ENCODE measurements around the gene PCDHGC3. TPM values are rescaled to one million over a fixed set of nuclear protein-coding genes. Genes with fewer than 3 reads are reported as not detected.

PCDHGC3 gene
- 38.6 and 69.3 TPM in 2 replicates for total RNA-seq

DNA sequence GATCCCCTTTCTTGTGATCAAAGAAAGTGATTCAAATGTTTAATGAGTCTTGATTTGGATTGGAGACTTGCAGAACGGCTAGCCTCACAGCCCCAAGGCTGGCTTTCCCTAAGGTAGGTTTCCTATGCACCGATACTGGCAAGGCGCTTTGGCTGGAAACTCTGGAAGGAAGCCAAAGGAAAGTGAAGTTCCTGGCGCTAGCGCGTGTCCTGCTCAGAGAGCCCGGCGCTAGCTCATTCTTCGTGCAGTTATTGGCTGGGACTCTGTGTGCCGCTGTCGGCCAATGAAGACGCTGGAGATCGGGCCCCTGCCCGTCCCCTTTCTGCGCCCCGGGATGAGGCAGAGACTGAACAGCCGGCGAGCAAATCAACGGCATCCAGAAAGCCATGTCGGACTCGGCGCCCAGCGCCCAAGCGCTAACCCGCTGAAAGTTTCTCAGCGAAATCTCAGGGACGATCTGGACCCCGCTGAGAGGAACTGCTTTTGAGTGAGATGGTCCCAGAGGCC is at the start of gene PCDHGC3:
TSS of gene PCDHGC3 (plus strand) at position 342 of the 507 bp plus-strand sequence. CDS start at position 493, 151 bp downstream.

DNA sequence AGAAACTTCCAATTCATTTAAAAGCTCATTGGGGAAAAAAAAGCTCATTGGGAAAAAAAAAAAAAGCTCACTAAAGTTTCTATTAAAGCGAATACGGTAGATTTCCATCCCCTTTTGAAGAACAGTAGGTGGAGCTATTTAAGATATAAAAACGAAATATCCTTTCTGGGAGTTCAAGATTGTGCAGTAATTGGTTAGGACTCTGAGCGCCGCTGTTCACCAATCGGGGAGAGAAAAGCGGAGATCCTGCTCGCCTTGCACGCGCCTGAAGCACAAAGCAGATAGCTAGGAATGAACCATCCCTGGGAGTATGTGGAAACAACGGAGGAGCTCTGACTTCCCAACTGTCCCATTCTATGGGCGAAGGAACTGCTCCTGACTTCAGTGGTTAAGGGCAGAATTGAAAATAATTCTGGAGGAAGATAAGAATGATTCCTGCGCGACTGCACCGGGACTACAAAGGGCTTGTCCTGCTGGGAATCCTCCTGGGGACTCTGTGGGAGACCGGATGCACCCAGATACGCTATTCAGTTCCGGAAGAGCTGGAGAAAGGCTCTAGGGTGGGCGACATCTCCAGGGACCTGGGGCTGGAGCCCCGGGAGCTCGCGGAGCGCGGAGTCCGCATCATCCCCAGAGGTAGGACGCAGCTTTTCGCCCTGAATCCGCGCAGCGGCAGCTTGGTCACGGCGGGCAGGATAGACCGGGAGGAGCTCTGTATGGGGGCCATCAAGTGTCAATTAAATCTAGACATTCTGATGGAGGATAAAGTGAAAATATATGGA is 45.2 kb upstream of the PCDHGC3 start, which contains the start of gene PCDHGA12:
TSS of gene PCDHGA12 (plus strand) at position 176 of the 782 bp plus-strand sequence. CDS start at position 429, 253 bp downstream.

DNA sequence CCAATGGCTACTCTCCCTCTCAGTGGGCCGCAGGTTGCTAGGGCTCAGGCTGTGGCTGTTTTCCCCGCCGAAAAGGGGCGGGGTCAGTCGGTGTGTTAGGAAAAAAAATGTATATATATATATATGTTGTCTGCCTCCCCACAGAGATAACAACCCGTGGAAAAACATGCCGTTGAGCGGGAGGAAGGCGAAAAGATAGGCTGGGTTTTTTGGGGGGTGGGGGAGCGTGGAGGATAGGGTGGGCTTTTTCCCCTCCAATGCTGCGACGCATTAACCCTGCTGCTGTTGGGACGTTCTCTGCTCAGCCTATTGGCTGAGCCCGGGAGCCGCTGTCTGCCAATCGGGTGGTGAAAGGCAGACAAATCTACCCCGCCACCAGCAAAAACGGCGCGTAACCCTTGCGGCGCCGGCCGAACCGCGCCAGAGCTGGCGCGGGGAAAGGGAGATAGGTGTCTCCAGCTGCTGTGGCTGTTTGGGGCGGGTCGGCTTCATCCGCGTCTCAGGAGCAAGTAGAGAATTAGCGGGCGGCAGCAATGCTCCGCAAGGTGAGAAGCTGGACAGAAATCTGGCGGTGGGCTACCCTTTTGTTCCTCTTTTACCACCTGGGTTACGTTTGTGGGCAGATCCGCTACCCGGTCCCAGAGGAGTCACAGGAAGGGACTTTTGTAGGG is 9.0 kb downstream of the PCDHGC3 start, which contains the start of gene PCDHGC4:
TSS of gene PCDHGC4 (plus strand) at position 390 of the 671 bp plus-strand sequence. CDS start at position 534, 144 bp downstream.

DNA sequence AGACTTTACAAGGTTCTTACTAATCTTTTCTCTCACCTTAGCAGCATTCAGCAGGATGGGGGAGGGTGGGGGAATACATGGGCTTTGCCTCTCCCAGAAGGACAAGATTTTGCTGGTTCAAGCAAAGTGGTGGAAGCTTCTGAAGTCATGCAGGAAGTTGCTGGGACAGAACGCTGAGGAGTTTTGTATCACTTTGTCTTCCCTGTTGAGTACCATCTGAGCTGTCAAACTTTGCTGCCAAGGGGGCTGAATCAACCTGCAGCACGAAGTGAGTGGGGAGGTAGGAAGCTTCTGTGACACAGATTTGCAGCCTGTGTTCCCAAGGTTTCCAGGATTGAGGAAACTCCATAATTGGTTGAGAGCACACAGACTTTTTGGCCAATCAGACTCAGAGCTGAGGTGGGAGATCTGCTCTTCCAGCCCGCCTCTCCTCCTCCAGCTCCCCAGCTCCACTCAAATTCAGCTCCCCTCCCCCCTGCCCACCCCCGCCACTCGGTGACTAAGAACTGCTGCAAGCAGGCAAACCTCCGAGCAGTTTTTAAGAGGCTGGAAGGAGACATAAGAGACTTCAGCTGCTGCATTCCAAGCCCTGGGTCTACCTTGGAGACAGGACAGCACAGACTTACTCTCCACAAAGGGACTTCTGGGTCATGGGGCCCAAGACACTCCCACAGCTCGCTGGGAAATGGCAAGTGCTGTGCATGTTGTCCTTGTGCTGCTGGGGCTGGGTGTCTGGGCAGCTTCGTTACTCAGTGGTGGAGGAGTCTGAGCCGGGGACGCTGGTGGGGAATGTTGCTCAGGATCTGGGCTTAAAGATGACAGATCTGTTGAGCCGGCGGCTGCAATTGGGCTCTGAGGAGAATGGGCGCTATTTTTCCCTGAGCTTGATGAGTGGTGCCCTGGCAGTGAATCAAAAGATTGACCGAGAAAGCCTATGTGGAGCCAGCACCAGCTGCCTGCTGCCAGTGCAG is 13.1 kb downstream of the PCDHGC3 start, which contains the start of gene PCDHGC5:
TSS of gene PCDHGC5 (plus strand) at position 491 of the 971 bp plus-strand sequence. CDS start at position 651, 160 bp downstream.

Other genes starting within 250 kb of the PCDHGC3 start
- 0.28 and 0.59 TPM in 2 replicates for gene PCDHB15, start 230.6 kb upstream of the PCDHGC3 start, total RNA-seq
- gene SLC25A2, start 171.9 kb upstream of the PCDHGC3 start, total RNA-seq, result 0.28 and 0.30 TPM in 2 replicates
- 79.9 and 81.4 TPM in 2 replicates for gene TAF7, start 155.2 kb upstream of the PCDHGC3 start, total RNA-seq
- gene PCDHGA1, start 145.5 kb upstream of the PCDHGC3 start, total RNA-seq, result 0.69 and 0.89 TPM in 2 replicates
- 3.5 and 3.9 TPM in 2 replicates for gene PCDHGA2, start 137.2 kb upstream of the PCDHGC3 start, total RNA-seq
- 1.6 and 2.1 TPM in 2 replicates for gene PCDHGA3, start 132.1 kb upstream of the PCDHGC3 start, total RNA-seq
- gene PCDHGB1, start 125.9 kb upstream of the PCDHGC3 start, total RNA-seq, result 3.3 TPM in 2 replicates
- gene PCDHGA4, start 120.9 kb upstream of the PCDHGC3 start, total RNA-seq, result 5.8 and 6.5 TPM in 2 replicates
- 2.1 and 2.4 TPM in 2 replicates for gene PCDHGB2, start 116.0 kb upstream of the PCDHGC3 start, total RNA-seq
- gene PCDHGA5, start 111.8 kb upstream of the PCDHGC3 start, total RNA-seq, result 0.89 and 0.92 TPM in 2 replicates
- 6.5 and 6.8 TPM in 2 replicates for gene PCDHGB3, start 105.7 kb upstream of the PCDHGC3 start, total RNA-seq
- gene PCDHGA6, start 102.1 kb upstream of the PCDHGC3 start, total RNA-seq, result 3.2 and 4.2 TPM in 2 replicates
- 4.2 and 6.8 TPM in 2 replicates for gene PCDHGA7, start 93.2 kb upstream of the PCDHGC3 start, total RNA-seq
- 25.5 and 27.3 TPM in 2 replicates for gene PCDHGB4, start 88.3 kb upstream of the PCDHGC3 start, total RNA-seq
- 2.8 and 3.0 TPM in 2 replicates for gene PCDHGA8, start 83.3 kb upstream of the PCDHGC3 start, total RNA-seq
- gene PCDHGB5, start 78.0 kb upstream of the PCDHGC3 start, total RNA-seq, result 30.9 and 34.3 TPM in 2 replicates
- 3.6 and 4.5 TPM in 2 replicates for gene PCDHGA9, start 73.2 kb upstream of the PCDHGC3 start, total RNA-seq
- 2.4 and 2.8 TPM in 2 replicates for gene PCDHGB6, start 67.9 kb upstream of the PCDHGC3 start, total RNA-seq
- gene PCDHGA10, start 63.0 kb upstream of the PCDHGC3 start, total RNA-seq, result 6.8 and 8.6 TPM in 2 replicates
- 8.3 and 10.1 TPM in 2 replicates for gene PCDHGB7, start 58.3 kb upstream of the PCDHGC3 start, total RNA-seq
- 12.5 and 19.4 TPM in 2 replicates for gene PCDHGA11, start 54.9 kb upstream of the PCDHGC3 start, total RNA-seq
- gene PCDHGA12, start 45.5 kb upstream of the PCDHGC3 start, total RNA-seq, result 16.3 and 33.7 TPM in 2 replicates
- gene PCDHGC4, start 9.1 kb downstream of the PCDHGC3 start, total RNA-seq, result 2.4 and 3.5 TPM in 2 replicates
- 2.4 and 10.2 TPM in 2 replicates for gene PCDHGC5, start 13.1 kb downstream of the PCDHGC3 start, total RNA-seq
- 14.0 and 53.9 TPM in 2 replicates for gene DIAPH1, start 143.0 kb downstream of the PCDHGC3 start, total RNA-seq
- 44.2 and 49.2 TPM in 2 replicates for gene HDAC3, start 160.9 kb downstream of the PCDHGC3 start, total RNA-seq
- 3.9 and 7.0 TPM in 2 replicates for gene RELL2, start 161.0 kb downstream of the PCDHGC3 start, total RNA-seq
- 39.2 and 61.7 TPM in 2 replicates for gene FCHSD1, start 175.5 kb downstream of the PCDHGC3 start, total RNA-seq
- 8.9 and 14.5 TPM in 2 replicates for gene ARAP3, start 206.3 kb downstream of the PCDHGC3 start, total RNA-seq

Data from smooth muscle cell of the umbilical artery (primary cell).